A549 (cell line): ENCODE results near the gene ATF3. TPM values are rescaled to one million over a fixed set of nuclear protein-coding genes. Genes with fewer than 3 reads are reported as not detected.

Source experiments
- ATAC-seq, 2 experiments: fragments of 200-7000 bp in 1 of 2; fragments of >200 bp in 1 of 2; cut with Nextera tagmentation in 1 of 2; cut with Tn5 transposase in 1 of 2; 3 replicates each; pipeline versions ENCODE4 v1.8.0 to v1.9.1; 2018 to 2020; ENCODE audit warnings: mild to moderate bottlenecking in 1 of 2, moderate library complexity in 1 of 2
- CTCF ChIA-PET: fragments of 300-600 bp; sonication (Branson Sonifier 250); formaldehyde crosslinking; extraction: SDS; loops from one replicate; lab custom pipeline; 2021; ENCODE audit warnings: antibody characterized with exemption, inconsistent platforms; lab: Yijun Ruan, JAX
- POLR2A ChIA-PET: fragments of 350-600 bp; formaldehyde crosslinking; extraction: SDS; loops from one replicate; lab custom pipeline; 2021; ENCODE audit warnings: antibody characterized with exemption, inconsistent platforms; lab: Yijun Ruan, JAX
- DNase-seq, 2 experiments: peaks; one replicate each; pipeline versions ENCODE4 v3.0.0 to v3.0.0-alpha.2; 2011 to 2016; ENCODE audit warnings: low read depth in 1 of 2, low spot score in 1 of 2
- FAIRE-seq: peaks from 2 replicates; lab custom pipeline; 2011; peaks lifted over from hg19 to GRCh38; lab: Jason Lieb, UNC
- H3K27ac ChIP-seq, 2 experiments: fragments of >200 bp; sonication (Bioruptor Twin); formaldehyde crosslinking; 3 replicates each; pipeline ENCODE4 v1.5.1; 2016 to 2017
- H3K4me1 ChIP-seq: fragments of >200 bp; sonication (Bioruptor Twin); formaldehyde crosslinking; 3 replicates; pipeline ENCODE4 v1.6.1; 2016
- H3K4me2 ChIP-seq: fragments of >200 bp; sonication (Bioruptor Twin); formaldehyde crosslinking; 3 replicates; pipeline ENCODE4 v1.6.1; 2016
- H3K4me3 ChIP-seq: fragments of >200 bp; sonication (Bioruptor Twin); formaldehyde crosslinking; 3 replicates; pipeline ENCODE4 v1.5.1; 2016
- H3K9me3 ChIP-seq: fragments of >200 bp; sonication (Bioruptor Twin); formaldehyde crosslinking; 3 replicates; pipeline ENCODE4 v1.6.1; 2016
- CEBPB ChIP-seq, 2 experiments: fragments of >200 bp in 1 of 2; sonication (Bioruptor Twin) in 1 of 2; formaldehyde crosslinking in 1 of 2; IDR thresholded peaks; 2 replicates each; pipeline ENCODE4 v1.6.1; 2012 to 2016
- CHD4 ChIP-seq: fragments of 200-600 bp; sonication (generic); IDR thresholded peaks from 2 replicates; pipeline ENCODE4 v1.6.1; 2016; ENCODE audit warnings: antibody characterized with exemption, mild to moderate bottlenecking, borderline replicate concordance
- ELK1 ChIP-seq: fragments of 150-350 bp; IDR thresholded peaks from 2 replicates; pipeline ENCODE4 v1.6.1; 2014; ENCODE audit warnings: low read depth, mild to moderate bottlenecking, low read length
- EP300 ChIP-seq, 2 experiments: fragments of >200 bp; sonication (Bioruptor Twin); formaldehyde crosslinking; IDR thresholded peaks; 2 replicates in 1 of 2; 3 replicates in 1 of 2; pipeline ENCODE4 v1.6.1; 2016 to 2017
- ESRRA ChIP-seq: fragments of 150-350 bp; IDR thresholded peaks from 2 replicates; pipeline ENCODE4 v1.6.1; 2014; ENCODE audit warnings: mild to moderate bottlenecking, low read length, borderline replicate concordance
- HMGXB4 ChIP-seq: fragments of 250-450 bp; sonication (Bioruptor Pico); IDR thresholded peaks from 2 replicates; pipeline ENCODE4 v1.5.0; 2021; ENCODE audit warnings: mild to moderate bottlenecking, moderate library complexity, borderline replicate concordance
- HOXA7 ChIP-seq: fragments of 250-450 bp; sonication (Bioruptor Pico); IDR thresholded peaks from 2 replicates; pipeline ENCODE4 v1.5.0; 2020; ENCODE audit warnings: mild to moderate bottlenecking, moderate library complexity
- HOXB13 ChIP-seq: fragments of 250-450 bp; sonication (Bioruptor Pico); IDR thresholded peaks from 2 replicates; pipeline ENCODE4 v1.5.0; 2020; ENCODE audit warnings: low read depth, mild to moderate bottlenecking, moderate library complexity
- JUN ChIP-seq, 2 experiments: fragments of >200 bp; sonication (Bioruptor Twin); formaldehyde crosslinking; IDR thresholded peaks; 2 replicates in 1 of 2; 3 replicates in 1 of 2; pipeline ENCODE4 v1.6.1; 2016 to 2017
- JUNB ChIP-seq: fragments of >200 bp; sonication (Bioruptor Twin); formaldehyde crosslinking; IDR thresholded peaks from 2 replicates; pipeline ENCODE4 v1.6.1; 2016
- MAFK ChIP-seq: fragments of 450-650 bp; IDR thresholded peaks from 2 replicates; pipeline ENCODE4 v1.6.1; 2014; ENCODE audit not compliant: partially characterized antibody
- NPAS2 ChIP-seq: fragments of 250-450 bp; sonication (Bioruptor Pico); IDR thresholded peaks from 2 replicates; pipeline ENCODE4 v1.8.0; 2022; ENCODE audit warnings: mild to moderate bottlenecking, moderate library complexity, borderline replicate concordance
- RAD21 ChIP-seq, 2 experiments: fragments of >200 bp in 1 of 2; sonication (Bioruptor Twin) in 1 of 2; formaldehyde crosslinking in 1 of 2; IDR thresholded peaks in 1 of 2; conservative IDR thresholded peaks in 1 of 2; 2 replicates in 1 of 2; 3 replicates in 1 of 2; pipeline ENCODE4 v1.6.1; 2012 to 2018; ENCODE audit warnings: inconsistent platforms in 1 of 2
- RARB ChIP-seq: fragments of 250-450 bp; sonication (Bioruptor Pico); IDR thresholded peaks from 2 replicates; pipeline ENCODE4 v1.8.0; 2021; ENCODE audit warnings: mild to moderate bottlenecking, moderate library complexity
- RFX5 ChIP-seq: fragments of 450-650 bp; IDR thresholded peaks from 2 replicates; pipeline ENCODE4 v1.7.1; 2014; ENCODE audit warnings: antibody characterized with exemption, mild to moderate bottlenecking, moderate library complexity
- SMC3 ChIP-seq: fragments of >200 bp; sonication (Bioruptor Twin); formaldehyde crosslinking; IDR thresholded peaks from 3 replicates; pipeline ENCODE4 v1.6.1; 2018; ENCODE audit warnings: inconsistent platforms
- TFCP2L1 ChIP-seq: fragments of 250-450 bp; sonication (Bioruptor Pico); IDR thresholded peaks from 2 replicates; pipeline ENCODE4 v1.5.0; 2021; ENCODE audit warnings: mild to moderate bottlenecking
- ZFP36 ChIP-seq: fragments of 450-650 bp; IDR thresholded peaks from 2 replicates; pipeline ENCODE4 v1.6.1; 2014; ENCODE audit warnings: borderline replicate concordance; ENCODE audit not compliant: partially characterized antibody
- WGBS: methylation state at CpG from one replicate; pipeline ENCODE4 v1.1.6; 2017; ENCODE audit errors: missing lambda C conversion rate; 5-methylcytosine and 5-hydroxymethylcytosine counted together
- polyA plus RNA-seq, 4 experiments: library from polyadenylated mRNA; depleted of rRNA in 3 of 4; stranded (reverse); fragments of >200 nt; fragmentation: RNase III in 1 of 4; extraction: RNeasy Plus Mini Kit Qiagen cat#74134 plus additional on column Dnase treatment in 1 of 4; gene quantifications; 2 replicates in 3 of 4; 3 replicates in 1 of 4; pipeline ENCODE4 v1.2.3, GENCODE V29; 2011 to 2017
- TF ChIP-seq, protein P1 (sequence below): fragments of >200 bp; sonication (Bioruptor Twin); formaldehyde crosslinking; IDR thresholded peaks from 3 replicates; pipeline ENCODE4 v1.6.1; 2016
- TF ChIP-seq, protein P2 (sequence below): fragments of 200-600 bp; sonication (generic); IDR thresholded peaks from 2 replicates; pipeline ENCODE4 v1.6.1; 2016; ENCODE audit warnings: antibody characterized with exemption, mild to moderate bottlenecking, moderate library complexity

The ATF3 gene
- polyA plus RNA-seq, 2 of the 4 experiments (the other 2 are of a cell fraction), result 4.4 to 62.9 TPM

DNA sequence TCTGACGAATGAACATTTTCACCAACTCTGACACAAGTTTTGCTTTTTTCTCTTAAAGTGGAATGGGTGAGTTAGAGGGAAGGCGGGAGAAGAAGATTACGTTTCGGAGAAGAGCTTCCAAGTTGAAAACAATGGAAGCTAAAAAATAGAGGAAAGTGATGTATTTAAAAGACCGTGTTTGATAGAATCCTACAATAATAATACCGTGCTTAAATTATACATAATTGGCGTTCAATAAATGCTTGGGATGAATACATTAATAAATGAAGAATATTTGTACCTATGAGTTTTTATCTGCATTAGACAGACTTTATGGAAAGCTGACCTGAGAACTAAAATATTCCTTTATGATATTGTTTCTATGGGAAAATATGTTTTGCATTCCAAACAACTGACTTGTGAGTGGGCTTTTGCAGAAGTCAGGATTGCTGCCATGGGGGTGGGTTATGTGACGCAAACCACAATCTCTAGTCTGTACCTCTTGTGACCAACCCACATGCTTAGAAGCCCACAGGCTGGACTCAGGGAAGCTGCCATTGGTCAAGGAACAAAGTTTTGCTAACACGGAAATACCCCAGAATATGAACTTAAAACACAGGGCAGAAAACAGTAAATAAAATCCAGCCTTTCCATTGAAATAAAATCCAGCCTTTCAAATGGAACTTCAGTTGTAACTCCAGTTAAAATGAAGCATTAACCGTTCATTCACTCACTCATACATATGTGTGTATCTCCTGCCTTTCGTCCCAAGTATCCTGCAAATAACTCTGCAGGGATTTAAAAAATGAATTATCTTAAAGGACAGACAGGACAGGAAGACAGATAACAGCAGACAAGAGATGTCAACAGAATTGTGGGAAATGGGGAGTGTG, 21.3 kb upstream of the ATF3 start (continued):
- TF ChIP-seq, protein P1, sequence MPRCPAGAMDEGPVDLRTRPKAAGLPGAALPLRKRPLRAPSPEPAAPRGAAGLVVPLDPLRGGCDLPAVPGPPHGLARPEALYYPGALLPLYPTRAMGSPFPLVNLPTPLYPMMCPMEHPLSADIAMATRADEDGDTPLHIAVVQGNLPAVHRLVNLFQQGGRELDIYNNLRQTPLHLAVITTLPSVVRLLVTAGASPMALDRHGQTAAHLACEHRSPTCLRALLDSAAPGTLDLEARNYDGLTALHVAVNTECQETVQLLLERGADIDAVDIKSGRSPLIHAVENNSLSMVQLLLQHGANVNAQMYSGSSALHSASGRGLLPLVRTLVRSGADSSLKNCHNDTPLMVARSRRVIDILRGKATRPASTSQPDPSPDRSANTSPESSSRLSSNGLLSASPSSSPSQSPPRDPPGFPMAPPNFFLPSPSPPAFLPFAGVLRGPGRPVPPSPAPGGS, result no peak
- TF ChIP-seq RAD21 (conservative IDR thresholded peaks at IDR 0.05 in 1 of 2, IDR thresholded peaks at IDR 0.05 in 1 of 2), result no peak

DNA sequence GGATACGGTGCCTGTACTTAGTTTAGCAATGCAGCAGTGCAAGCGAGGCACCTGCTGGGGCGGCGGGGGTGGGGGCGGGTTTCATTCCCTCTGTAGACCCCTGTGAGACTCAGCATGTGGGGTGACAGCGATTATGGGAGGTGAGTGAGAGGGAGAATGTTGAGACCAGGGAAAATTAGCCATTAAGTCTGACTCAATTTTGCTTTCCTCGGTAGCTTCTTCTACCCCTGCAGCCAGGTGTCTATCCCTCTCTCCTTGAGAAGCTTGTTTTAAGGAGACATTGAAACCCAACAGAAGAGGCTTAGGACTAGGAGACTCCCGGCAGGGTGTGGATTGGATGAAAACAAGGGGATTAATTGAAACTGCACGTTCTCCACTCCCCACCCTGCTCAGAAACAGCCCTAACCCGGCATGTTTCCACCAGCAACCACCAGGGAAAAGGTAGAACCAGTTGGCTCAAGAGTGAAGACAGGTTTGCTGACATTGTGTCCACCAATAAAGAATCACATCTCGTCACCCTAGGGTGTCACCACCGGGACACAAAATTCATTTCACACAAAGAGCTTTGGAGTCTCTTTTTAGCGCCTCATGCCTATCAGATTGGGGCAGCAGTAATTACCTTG, 20.6 kb upstream of the ATF3 start:
- H3K27ac ChIP-seq, result no peak overlapping the region
- POLR2A ChIA-PET, result interaction anchor here (4.5 kb wide), 1 partner anchor 20 kb away, joined by 14 read pairs; the partner anchor contains the start of gene ATF3
- DNase-seq (no peak), ATAC-seq (peak; percentile 55 to 57; a peak in 2 of 6 replicates), FAIRE-seq (no peak)
- H3K4me1 ChIP-seq, result no peaks in the 10 kb centered on the region
- no peaks in the 10 kb centered on the region for H3K9me3 ChIP-seq
- no peak overlapping the region for H3K4me3 ChIP-seq
- 48% methylated on average over 10 of the region's 13 CpGs for WGBS
- no peak for TF ChIP-seq HMGXB4 (CRISPR knock-in tag)
- no peak for TF ChIP-seq JUNB
- TF ChIP-seq TFCP2L1 (CRISPR knock-in tag), result no peak
- TF ChIP-seq, protein P2, sequence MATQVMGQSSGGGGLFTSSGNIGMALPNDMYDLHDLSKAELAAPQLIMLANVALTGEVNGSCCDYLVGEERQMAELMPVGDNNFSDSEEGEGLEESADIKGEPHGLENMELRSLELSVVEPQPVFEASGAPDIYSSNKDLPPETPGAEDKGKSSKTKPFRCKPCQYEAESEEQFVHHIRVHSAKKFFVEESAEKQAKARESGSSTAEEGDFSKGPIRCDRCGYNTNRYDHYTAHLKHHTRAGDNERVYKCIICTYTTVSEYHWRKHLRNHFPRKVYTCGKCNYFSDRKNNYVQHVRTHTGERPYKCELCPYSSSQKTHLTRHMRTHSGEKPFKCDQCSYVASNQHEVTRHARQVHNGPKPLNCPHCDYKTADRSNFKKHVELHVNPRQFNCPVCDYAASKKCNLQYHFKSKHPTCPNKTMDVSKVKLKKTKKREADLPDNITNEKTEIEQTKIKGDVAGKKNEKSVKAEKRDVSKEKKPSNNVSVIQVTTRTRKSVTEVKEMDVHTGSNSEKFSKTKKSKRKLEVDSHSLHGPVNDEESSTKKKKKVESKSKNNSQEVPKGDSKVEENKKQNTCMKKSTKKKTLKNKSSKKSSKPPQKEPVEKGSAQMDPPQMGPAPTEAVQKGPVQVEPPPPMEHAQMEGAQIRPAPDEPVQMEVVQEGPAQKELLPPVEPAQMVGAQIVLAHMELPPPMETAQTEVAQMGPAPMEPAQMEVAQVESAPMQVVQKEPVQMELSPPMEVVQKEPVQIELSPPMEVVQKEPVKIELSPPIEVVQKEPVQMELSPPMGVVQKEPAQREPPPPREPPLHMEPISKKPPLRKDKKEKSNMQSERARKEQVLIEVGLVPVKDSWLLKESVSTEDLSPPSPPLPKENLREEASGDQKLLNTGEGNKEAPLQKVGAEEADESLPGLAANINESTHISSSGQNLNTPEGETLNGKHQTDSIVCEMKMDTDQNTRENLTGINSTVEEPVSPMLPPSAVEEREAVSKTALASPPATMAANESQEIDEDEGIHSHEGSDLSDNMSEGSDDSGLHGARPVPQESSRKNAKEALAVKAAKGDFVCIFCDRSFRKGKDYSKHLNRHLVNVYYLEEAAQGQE, result no peak
- no peak for TF ChIP-seq SMC3
- CTCF ChIA-PET, result interaction anchor here (1.0 to 4.1 kb wide), 3 partner anchors 16 to 111 kb away, joined by 3 to 19 read pairs (median 10); no protein-coding TSS in a partner anchor
- no peak overlapping the region for H3K4me2 ChIP-seq

GRCh38 chr1:212589446-212589845, 19.1 kb upstream of the ATF3 start:
- ChIA-PET POLR2A (interaction anchor here (1.3 kb wide), 1 partner anchor 19 kb away, joined by 6 read pairs; the partner anchor contains the start of gene ATF3), CTCF (interaction anchor here (0.6 to 1.1 kb wide), 2 partner anchors 42 to 52 kb away, joined by 3 read pairs; no protein-coding TSS in a partner anchor)
- TF ChIP-seq CEBPB (IDR thresholded peaks at IDR 0.05) (peak in 1 of 2 experiments; percentile 23; a peak in 1 of 4 replicates), CHD4 (no peak)
- no peak overlapping the region for H3K4me2 ChIP-seq
- no peaks in the 10 kb centered on the region for H3K9me3 ChIP-seq
- H3K27ac ChIP-seq, result no peak overlapping the region
- ATAC-seq (no peak), FAIRE-seq (no peak), DNase-seq (no peak)
- 59% methylated on average over 3 of the region's 3 CpGs for WGBS
- H3K4me3 ChIP-seq, result no peak overlapping the region
- H3K4me1 ChIP-seq, result 0 out of 3 replicates have a peak, but pooled peaks cover 3% of the 10 kb centered on the region

DNA sequence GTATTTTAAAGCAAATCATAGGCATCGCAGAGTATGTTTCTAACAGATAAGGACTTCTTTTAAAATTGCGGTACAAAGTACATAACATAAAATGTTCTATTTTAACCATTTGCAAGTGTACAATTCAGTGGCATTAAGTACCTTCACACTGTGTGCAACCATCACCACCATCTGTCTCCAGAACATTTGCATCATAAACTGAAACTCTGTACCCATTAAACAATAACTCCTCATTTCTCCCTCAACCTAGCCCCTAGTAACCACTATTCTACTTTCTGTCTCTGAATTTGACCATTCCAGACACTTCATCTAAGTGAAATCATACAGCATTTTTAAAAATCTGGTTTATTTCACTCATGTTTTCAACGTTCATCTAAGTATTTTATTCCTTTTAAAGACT, 16.6 kb upstream of the ATF3 start:
- no peaks in the 10 kb centered on the region for H3K9me3 ChIP-seq
- no peak overlapping the region for H3K4me2 ChIP-seq
- DNase-seq, result no peak
- 70% methylated on average over 3 of the region's 3 CpGs for WGBS
- peaks cover 22% of the 10 kb centered on the region for H3K4me1 ChIP-seq
- POLR2A ChIA-PET, result no interaction called here
- CTCF ChIA-PET, result interaction anchor here (0.7 to 0.9 kb wide), 3 partner anchors 11 to 122 kb away, joined by 3 read pairs; no protein-coding TSS in a partner anchor
- no peak for FAIRE-seq
- no peak overlapping the region for H3K4me3 ChIP-seq
- ATAC-seq, result no peak
- H3K27ac ChIP-seq, result no peak overlapping the region
- TF ChIP-seq CHD4 (no peak), HOXA7 (CRISPR knock-in tag) (no peak), ELK1 (no peak), EP300 (IDR thresholded peaks at IDR 0.05) (no peak), ESRRA (no peak), JUN (IDR thresholded peaks at IDR 0.05) (no peak), RARB (no peak), RFX5 (no peak), NPAS2 (CRISPR knock-in tag) (no peak), ZFP36 (no peak), MAFK (no peak), HOXB13 (CRISPR knock-in tag) (no peak)
